HG03354 (cell line): ENCODE measurements around the gene CDKL2.
A peak's percentile ranks its signal among the peaks of the same experiment; 100 is the strongest.
"Not testable (repeated sequence)": the region's sequence is repeated elsewhere in the genome, so short reads cannot be mapped to it uniquely, and the experiment has no call there.

Experiments used
- ATAC-seq: cut with Tn5 transposase; IDR thresholded peaks from one replicate; pipeline ENCODE4 v1.9.1; 2021; ENCODE audit warnings: mild to moderate bottlenecking; ENCODE audit not compliant: unreplicated experiment, poor library complexity, severe bottlenecking

Gene CDKL2

GRCh38 chr4:75561789-75562188 is 68.5 kb downstream of the CDKL2 start:
- no peak for ATAC-seq

DNA sequence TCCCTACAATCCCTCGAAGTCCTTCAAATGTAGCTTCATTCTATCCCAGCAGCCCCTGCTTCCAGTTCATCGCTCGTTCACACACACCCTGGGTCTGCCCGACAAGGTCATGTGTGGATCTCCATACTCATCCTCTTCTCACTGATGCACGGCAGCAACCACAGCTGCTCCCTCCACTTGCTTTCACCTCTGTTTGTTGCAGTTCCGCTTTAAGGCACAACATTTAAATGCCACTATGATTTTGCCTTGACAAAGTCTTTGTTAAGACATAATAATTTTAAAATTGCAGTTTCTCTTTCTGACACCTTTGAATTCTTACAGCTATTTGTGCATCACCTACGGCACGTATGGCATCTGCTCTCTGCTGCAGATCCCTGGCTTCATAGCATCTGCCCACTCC is 72.6 kb downstream of the CDKL2 start:
- ATAC-seq, result no peak

GRCh38 chr4:75555294-75556164 is 74.8 kb downstream of the CDKL2 start, which contains the start of gene ODAPH:
Gene ODAPH, plus strand, starts transcription at chr4:75556066. Its CDS starts 17 bp downstream, at chr4:75556083.
- peak; percentile 98 for ATAC-seq

- ATAC-seq, result no peak
Measured at GRCh38 chr4:75552452-75552851, 77.9 kb downstream of the CDKL2 start.

DNA sequence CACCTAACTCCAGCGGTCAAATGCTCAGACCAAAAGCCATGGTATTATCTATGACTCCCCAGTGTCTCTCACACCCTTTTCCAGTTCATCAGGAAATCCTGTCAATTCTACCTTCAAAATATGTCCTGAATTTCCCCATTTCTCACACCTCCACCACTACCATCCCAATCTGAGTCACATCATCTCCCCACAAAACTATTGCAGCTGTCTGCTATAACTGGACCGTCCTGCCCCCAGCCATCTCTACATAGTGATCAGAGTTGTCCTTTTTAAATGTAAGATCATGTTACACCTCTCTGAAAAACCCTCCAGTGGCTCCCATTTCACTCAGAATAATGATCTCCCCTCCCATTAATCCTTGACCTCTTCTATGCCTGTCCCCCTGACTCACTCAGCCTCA is 81.3 kb downstream of the CDKL2 start:
- ATAC-seq, result no peak

DNA sequence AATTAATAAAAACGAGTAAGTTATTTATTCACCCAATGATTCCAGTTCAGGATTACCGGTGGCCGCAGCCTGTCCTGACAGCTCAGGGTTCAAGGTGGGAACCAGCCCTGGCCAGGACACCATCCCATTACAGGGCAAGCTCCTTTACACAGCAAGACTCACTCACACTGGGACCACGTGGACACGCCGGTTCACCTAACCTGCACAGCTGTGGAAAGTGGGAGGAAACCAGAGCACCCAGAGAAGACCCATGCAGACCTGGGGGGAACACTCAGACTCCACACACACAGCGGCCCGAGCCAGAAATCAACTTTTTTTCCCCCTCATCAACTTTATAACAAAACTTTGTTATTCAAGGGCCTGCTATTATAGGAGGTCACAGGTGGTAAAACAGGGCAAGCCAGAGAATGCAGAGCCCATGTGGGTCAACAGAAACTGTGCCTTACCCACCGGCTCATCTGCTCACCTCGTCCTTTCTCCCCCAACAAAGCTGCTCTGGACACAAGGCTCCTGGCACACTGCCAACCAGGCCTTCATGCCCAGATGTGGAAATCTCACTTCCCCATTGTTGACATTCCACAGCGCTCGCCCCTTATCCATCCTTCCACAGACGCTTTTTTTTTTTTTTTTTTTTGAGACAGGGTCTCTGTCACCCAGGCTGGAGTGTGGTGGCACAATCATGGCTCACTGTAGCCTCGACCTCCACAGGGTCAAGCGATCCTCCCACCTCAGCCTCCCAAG is 82.5 kb downstream of the CDKL2 start:
- ATAC-seq, result no peak

- ATAC-seq, result no peak
Measured at GRCh38 chr4:75545526-75545925, 84.8 kb downstream of the CDKL2 start.

DNA sequence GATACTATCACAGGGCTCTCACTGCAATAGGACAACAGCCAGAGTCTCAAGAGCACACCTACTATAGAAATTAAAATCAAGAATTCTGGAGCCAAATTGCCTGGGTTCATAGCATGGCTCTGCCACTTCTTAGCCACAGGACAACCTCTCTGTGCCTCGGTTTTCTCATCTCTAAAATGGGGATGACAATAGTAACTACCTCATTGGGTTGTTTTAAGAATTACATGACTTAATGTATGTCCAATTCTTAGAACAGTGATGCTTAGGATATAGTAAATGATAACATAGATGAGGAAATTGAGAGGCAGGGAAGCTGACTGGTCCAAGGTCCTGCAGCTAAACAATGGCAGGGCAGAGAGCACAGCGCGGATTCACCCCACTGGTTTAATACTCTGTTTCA is 85.5 kb downstream of the CDKL2 start:
- no peak for ATAC-seq

DNA sequence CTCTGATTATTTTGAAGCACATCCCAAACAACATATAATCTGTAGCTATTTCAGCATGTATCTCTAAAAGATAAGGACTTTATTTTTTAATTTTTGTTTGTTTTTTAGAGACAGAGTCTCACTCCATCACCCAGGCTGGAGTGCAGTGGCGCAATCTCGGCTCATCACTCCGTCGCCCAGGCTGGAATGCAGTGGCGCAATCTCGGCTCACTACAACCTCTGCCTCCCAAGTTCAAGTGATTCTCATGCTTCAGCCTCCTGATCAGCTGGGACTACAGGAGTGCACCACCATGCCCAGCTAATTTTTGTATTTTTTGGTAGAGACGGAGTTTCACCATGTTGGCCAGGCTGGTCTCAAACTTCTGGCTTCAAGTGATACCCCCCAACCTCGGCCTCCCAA is 86.1 kb downstream of the CDKL2 start:
- ATAC-seq, result not testable (repeated sequence)

DNA sequence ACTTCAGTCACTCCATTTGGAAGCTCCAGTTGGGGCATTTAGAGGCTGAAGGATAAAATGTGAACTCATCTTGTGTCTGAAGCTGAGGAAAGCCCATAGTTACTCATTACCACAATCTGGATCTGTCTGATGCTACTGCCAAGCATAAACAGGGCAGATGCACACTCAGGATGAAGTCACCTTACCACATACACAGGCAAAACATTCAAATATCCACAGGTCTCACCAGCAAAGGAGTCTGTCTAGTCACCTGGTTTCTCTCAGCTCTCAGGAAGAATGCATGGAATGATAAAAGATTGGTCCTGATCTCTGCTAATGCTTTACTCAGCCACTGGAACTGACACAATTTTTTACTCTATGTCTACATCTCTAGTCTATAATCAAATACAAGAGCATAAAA is 87.5 kb downstream of the CDKL2 start:
- ATAC-seq, result no peak

GRCh38 chr4:75537308-75537707 is 93.0 kb downstream of the CDKL2 start:
- not testable (repeated sequence) for ATAC-seq

DNA sequence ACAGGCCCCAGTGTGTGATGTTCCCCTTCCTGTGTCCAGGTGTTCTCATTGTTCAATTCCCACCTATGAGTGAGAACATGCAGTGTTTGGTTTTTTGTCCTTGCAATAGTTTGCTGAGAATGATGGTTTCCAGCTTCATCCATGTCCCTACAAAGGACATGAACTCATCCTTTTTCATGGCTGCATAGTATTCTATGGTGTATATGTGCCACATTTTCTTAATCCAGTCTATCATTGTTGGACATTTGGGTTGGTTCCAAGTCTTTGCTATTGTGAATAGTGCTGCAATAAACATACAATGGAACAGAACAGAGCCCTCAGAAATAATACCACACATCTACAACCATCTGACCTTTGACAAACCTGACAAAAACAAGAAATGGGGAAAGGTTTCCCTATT is 96.4 kb downstream of the CDKL2 start:
- ATAC-seq, result not testable (repeated sequence)

GRCh38 chr4:75533339-75533887 is 96.9 kb downstream of the CDKL2 start:
- not testable (repeated sequence) for ATAC-seq

- not testable (repeated sequence) for ATAC-seq
Measured at GRCh38 chr4:75531536-75532143, 98.7 kb downstream of the CDKL2 start.

- ATAC-seq, result no peak
Measured at GRCh38 chr4:75530556-75531322, 99.6 kb downstream of the CDKL2 start.
